GM18502 (cell line): ENCODE data around the gene UBE2Q1.

ENCODE experiments used
- ATAC-seq: cut with Tn5 transposase; IDR thresholded peaks from one replicate; pipeline ENCODE4 v1.9.1; 2021; ENCODE audit warnings: mild to moderate bottlenecking; ENCODE audit not compliant: unreplicated experiment, poor library complexity

UBE2Q1 gene

DNA sequence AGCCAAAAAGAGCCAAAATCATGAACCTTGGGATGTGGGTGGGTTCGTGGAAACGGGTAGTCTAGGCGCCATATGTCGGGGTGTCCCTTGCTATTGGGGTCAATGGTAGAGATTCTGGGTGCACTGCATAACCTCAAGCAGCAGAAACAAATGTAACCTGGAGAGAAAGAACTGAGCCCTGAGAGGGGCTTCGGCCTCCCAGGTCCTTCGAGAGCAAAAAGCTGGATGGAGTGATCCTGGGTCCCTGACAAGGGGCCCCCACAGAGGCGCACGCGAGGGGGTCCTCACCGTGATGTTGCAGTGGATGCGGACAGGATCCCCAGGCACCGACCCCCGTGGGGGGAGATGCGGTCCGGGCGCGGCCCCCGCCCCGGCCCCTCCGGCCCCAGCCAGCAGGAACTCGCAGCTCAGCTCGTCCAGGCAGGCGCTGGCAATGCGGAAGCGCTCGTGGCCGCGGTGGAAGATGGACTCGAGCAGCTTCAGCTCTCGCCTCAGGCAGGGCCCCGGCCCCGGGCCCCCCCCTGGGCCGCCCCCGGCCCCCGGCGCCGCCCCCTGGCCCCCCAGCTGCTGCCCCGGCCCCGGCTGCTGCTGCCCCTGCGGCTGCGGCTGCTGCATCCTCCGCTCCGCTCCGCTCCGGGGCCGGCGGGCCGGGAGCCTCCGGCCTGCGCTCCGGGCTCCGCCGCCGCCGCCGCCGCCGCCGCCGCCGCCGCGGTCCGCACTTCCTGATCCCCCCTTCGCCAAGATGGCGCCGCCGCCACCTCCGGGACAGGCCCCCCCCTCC is at the start of gene UBE2Q1:
Gene UBE2Q1 (minus strand): TSS at position 724 of the 781 bp plus-strand sequence. CDS start 109 bp downstream, at position 615.
- ATAC-seq = peak; percentile 7

DNA sequence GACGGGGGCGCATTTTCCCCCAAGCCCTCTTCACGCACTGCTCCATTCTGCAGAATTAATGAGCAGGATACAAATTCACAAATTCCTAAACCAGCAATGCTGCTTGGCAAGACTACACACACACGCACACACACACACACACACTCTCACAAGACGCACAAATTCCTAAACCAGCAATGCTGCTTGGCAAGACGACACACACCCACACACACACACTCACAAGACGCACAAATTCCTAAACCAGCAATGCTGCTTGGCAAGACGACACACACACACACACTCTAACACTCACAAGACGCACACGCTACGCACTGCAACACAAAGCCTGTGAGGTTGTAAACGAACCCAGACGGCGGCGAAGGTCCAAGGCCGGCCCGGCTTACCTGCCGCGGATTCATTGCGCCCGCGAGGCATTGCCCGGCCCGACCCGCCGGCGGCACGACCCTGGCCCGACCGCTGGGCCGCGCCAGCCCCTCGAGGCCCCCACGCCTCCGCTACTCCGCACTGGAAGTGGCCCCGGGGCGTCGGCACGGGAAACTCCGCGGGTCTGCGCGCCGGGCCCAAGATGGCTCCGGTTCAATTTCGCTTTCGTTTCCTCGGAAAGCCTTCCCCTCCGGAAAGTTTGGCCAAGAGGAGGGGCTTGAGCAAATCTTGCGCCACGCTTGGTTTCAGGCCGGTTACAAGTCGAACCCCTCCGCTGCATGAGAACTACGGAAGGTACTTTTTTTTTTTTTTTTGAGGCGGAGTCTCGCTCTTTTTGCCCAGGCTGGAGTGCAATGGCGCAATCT is 49.3 kb upstream of the UBE2Q1 start, which contains the start of gene ADAR:
Gene ADAR (minus strand): TSS at position 578 of the 788 bp plus-strand sequence. CDS start 180 bp downstream, at position 398.
- ATAC-seq = peak; percentile 56

- peak; percentile 7 for ATAC-seq
Observed at GRCh38 chr1:154607106-154607608, 48.7 kb upstream of the UBE2Q1 start.

DNA sequence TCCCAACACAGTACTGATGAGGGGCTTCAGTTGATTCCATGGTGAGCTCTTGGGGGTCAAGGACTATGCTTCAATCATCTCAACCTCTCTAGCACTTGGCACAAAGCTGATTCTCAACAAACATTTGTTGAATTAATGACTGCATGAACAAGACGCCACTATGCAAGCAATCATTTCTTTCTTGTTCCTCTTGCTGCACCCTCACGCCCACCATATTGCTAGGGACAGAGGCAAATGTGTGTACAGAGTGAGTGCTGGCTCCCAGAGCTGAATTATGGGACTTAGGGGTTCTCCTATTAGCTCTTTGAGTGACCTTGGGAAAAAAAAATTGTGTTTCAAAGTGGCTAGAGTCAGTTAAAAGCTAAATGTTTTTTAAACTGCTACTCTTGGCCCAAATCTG is 47.1 kb upstream of the UBE2Q1 start:
- ATAC-seq = no peak

DNA sequence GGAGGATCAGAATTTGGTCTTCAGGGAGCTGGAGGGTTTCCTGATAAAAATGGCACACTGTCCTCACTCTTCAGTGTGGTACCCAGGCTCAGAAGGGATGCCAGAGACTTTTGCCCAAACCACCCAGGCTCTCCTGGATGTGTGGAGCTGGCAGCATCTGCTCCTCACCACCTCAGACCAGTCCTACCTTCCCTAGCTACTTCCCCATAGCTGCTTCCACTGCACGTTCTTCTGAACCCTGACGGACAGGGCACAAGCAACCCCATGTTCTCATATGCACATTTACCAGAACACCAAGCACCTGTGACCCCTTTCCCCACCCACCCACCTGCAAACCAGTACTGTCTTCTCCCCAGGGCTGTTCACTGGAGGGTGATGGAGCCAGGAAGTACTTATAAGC is 44.9 kb upstream of the UBE2Q1 start:
- no peak for ATAC-seq

GRCh38 chr1:154599658-154600057 is 41.2 kb upstream of the UBE2Q1 start:
- no peak for ATAC-seq

DNA sequence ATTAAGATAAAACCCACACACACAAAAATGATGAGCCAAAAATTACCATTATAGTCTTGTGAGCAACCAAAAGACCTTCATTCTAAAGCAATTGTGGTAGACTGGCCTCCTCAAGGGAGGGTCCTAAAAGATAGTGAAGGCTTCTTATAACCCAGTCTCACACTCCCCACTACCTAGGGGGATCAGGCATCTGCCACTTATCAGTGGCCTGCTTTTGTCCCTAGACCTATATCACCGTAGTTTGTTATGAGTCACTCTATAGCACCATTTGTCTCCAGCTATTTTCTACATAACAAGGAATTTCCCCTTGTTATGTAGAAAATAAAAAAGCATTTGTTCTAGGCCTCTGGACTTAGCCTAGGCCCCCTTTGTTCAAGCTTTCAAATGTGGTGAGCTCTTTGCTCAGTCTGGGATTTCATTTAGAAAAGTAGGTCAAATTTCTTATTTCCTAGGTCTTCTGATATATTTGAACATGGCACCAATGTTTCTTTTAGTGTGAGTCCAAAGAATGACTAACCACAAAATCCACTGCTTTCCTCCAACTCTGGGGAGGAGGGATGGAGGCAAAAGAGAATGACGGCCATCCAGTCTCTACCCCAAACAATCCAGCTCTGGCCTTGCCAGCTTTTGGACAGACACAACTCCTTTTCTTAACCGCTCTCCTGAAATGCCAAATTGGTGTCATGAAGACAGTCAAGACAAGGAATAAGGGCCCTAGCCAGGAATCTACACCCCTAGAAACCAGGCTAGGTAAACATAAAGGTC is 40.6 kb upstream of the UBE2Q1 start:
- ATAC-seq = no peak

- ATAC-seq = no peak
Observed at GRCh38 chr1:154595621-154596020, 37.2 kb upstream of the UBE2Q1 start.

GRCh38 chr1:154594811-154595210 is 36.3 kb upstream of the UBE2Q1 start:
- ATAC-seq = no peak

- no peak for ATAC-seq
Observed at GRCh38 chr1:154593390-154593789, 34.9 kb upstream of the UBE2Q1 start.

GRCh38 chr1:154591206-154591605 is 32.7 kb upstream of the UBE2Q1 start:
- ATAC-seq = no peak

DNA sequence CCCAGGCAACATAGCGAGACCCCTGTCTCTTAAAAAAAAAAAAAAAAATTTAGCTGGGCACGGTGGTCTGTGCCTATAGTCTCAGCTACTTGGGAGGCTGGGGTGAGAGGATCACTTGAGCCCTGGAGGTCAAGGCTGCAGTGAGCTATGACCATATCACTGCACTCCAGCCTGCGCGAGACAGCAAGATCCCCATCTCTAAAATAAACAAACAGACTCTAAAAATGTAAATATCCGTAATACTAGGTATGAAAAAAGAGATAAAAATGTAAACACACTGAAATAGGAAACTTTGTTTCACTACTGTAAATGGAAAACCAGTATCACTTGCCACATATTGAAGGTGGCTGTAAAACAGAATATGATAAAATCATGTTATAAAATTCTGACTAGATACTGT is 32.3 kb upstream of the UBE2Q1 start:
- ATAC-seq = no peak

DNA sequence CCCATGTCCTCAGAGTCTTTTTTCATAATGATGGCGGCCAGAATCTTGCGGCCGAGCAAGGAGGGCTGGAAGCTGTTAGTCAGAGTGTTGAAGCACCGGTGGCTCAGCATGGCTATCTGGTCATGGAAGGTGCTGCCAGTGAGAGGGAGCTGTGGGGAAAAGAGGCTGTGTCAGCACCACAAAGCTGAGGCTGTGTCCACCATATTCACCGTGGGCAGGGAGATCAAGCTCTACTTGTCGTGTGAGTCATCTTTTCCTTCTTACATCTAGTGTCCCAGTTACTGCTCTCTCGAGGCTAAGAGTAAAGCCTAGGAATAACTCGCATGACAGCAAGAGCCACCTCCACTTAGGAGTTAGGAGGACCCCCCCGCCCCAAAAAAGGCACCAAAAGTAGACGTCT is 31.3 kb upstream of the UBE2Q1 start:
- no peak for ATAC-seq

DNA sequence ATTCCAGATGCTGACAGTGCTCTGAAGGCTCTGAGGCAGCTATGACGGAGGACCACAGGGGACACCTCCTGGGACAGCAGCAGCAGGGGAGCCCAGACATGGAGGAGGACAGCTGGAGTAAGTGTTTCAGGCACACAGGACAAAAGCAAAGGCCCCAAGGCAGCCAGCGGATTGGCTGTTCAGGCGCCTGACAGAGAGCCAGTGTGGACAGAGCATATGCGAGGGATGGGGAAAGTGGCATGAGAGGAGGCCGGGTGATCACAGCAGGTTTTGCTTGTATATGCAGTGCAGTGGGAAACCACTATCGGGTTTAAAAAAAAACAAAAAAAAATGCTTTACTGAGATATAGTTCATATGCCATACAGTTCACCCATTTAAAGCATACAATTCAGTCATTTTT is 28.2 kb upstream of the UBE2Q1 start:
- no peak for ATAC-seq

GRCh38 chr1:154586231-154586630 is 27.8 kb upstream of the UBE2Q1 start:
- no peak for ATAC-seq

GRCh38 chr1:154584267-154584994 is 26.0 kb upstream of the UBE2Q1 start:
- no peak for ATAC-seq

GRCh38 chr1:154583773-154584172 is 25.3 kb upstream of the UBE2Q1 start:
- no peak for ATAC-seq

DNA sequence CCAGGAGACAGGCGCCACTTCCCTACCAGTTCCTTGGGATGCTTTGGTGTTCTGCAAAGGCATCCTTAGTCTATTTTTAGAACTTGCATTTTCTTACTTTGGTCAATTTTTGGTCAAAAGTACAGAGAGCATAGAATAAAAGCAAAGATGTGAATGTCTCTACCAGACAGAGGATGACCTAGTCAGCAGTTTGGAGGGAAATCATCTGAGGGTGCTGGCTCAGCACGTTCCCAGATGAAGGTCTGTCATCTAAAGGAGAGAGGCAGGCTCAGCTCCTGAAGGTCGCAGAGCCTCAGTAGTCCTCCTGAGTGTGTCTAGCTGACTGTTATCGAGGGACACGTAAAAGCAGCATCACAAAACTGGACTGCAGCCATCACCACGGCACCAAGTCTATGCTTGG is 24.4 kb upstream of the UBE2Q1 start:
- no peak for ATAC-seq

- no peak for ATAC-seq
Observed at GRCh38 chr1:154581766-154582165, 23.3 kb upstream of the UBE2Q1 start.

- ATAC-seq = no peak
Observed at GRCh38 chr1:154579374-154579773, 20.9 kb upstream of the UBE2Q1 start.
